Measurements from ENCODE around the gene DPEP3. TPM values are rescaled to one million over a fixed set of nuclear protein-coding genes. Genes with fewer than 3 reads are reported as not detected.
A peak's percentile ranks its signal among the peaks of the same experiment; 100 is the strongest.

The DPEP3 gene
- total and polyA plus RNA-seq, 2 donors (not counting 1 experiment from before 2014, with no cell fraction given) = 1.9 to 2.0 TPM

- H3K4me1 ChIP-seq (ENCODE audit: control insufficient read depth in 2 of 2, insufficient read depth in 2 of 2, low read length in 2 of 2) = peaks cover 23 to 26% of the 10 kb centered on the region in 2 donors
- H3K4me2 ChIP-seq (replicated peaks; ENCODE audit: low read depth, low read length, poor library complexity, severe bottlenecking) = peak within 1 kb of the TSS; percentile 79
- H3K79me2 ChIP-seq (ENCODE audit: control insufficient read depth, insufficient read depth, low read length) = peaks cover 62% of the 10 kb centered on the region
- H3K4me3 Mint-ChIP-seq = peak within 1 kb of the TSS; percentile 96
- under 1% methylated on average over 84 of the region's 84 CpGs for WGBS (ENCODE audit: insufficient coverage)
- H3K27ac Mint-ChIP-seq = peak within 1 kb of the TSS; percentile 99
- intact Hi-C loops (cut with micrococcal nuclease) = loop anchor here (1.0 to 2.0 kb wide), 5 partner anchors 15 to 130 kb away; partner anchors contain the start of genes NFATC3 and PSKH1
- TF ChIP-seq CTCF (IDR thresholded peaks at IDR 0.05) (no peak), EZH2 (IDR thresholded peaks at IDR 0.05; ENCODE audit: borderline replicate concordance, insufficient read depth, low read depth, low read length, poor library complexity, severe bottlenecking) (no peak)
- no peaks in the 10 kb centered on the region for H3K9me3 ChIP-seq (ENCODE audit: control extremely low read depth in 1 of 3, control insufficient read depth in 2 of 3, insufficient read depth in 1 of 3, low read length in 2 of 3)
- no peaks in the 10 kb centered on the region for H3K27me3 ChIP-seq (replicated peaks in 1 of 4; ENCODE audit: control extremely low read depth in 1 of 4, control insufficient read depth in 3 of 4, insufficient read depth in 4 of 4, low read length in 3 of 4)
- no peaks in the 10 kb centered on the region for H3K27me3 Mint-ChIP-seq
- peak within 1 kb of the TSS; percentile 94 for H2AFZ ChIP-seq (ENCODE audit: insufficient read depth, low read depth, low read length, poor library complexity, severe bottlenecking)
- no peaks in the 10 kb centered on the region for H3K9me3 Mint-ChIP-seq (ENCODE audit: insufficient read depth)
- H4K20me1 ChIP-seq (ENCODE audit: control insufficient read depth, insufficient read depth, low read length, poor library complexity, severe bottlenecking) = peaks cover 18% of the 10 kb centered on the region
- H3K27ac ChIP-seq (ENCODE audit: low read length in 2 of 2) = peak within 1 kb of the TSS; percentile 72 to 79
- H3K4me3 ChIP-seq (ENCODE audit: control extremely low read depth in 1 of 5, extremely low read depth in 1 of 5, insufficient read depth in 1 of 5, low read depth in 2 of 5, low read length in 4 of 5) = peak within 1 kb of the TSS; percentile 74 to 98 (median 90)
- POLR2A ChIA-PET = interaction anchor here (0.5 to 3.1 kb wide), 11 partner anchors 15 to 97 kb away, joined by 3 to 37 read pairs (median 8); partner anchors contain the start of genes DPEP2 and NFATC3
- peak within 1 kb of the TSS; percentile 71 for H3K9ac ChIP-seq (ENCODE audit: low read length)
- H3K4me1 Mint-ChIP-seq = peaks cover 27% of the 10 kb centered on the region
- peaks cover 0 to 23% of the 10 kb centered on the region in 2 experiments for H3K36me3 ChIP-seq (replicated peaks in 1 of 2; ENCODE audit: control extremely low read depth in 1 of 2, control insufficient read depth in 1 of 2, extremely low read depth in 1 of 2, insufficient read depth in 2 of 2, low read length in 1 of 2)
- peak; percentile 94 for ATAC-seq (ENCODE audit: low read depth)
- CTCF ChIA-PET = interaction anchor here (0.5 to 3.1 kb wide), 15 partner anchors 7 to 206 kb away, joined by 3 to 24 read pairs (median 7); partner anchors contain the start of genes DPEP2, DPEP2NB and NFATC3
- peak; percentile 96 for DNase-seq
These were observed 42.6 kb upstream of the DPEP3 start, which contains the start of the genes DDX28 and DUS2 for GRCh38 chr16:68022728-68023537. DDX28 (minus strand) TSS chr16:68023232; CDS start chr16:68023202, 30 bp downstream. DUS2 (plus strand) TSS chr16:68023284; CDS start chr16:68038024, 14,740 bp downstream.
